Measurements from ENCODE around the gene ITGB3. TPM values are rescaled to one million over a fixed set of nuclear protein-coding genes. Genes with fewer than 3 reads are reported as not detected.

The ITGB3 gene
- total RNA-seq: 44.5 and 44.7 TPM in 2 replicates

DNA sequence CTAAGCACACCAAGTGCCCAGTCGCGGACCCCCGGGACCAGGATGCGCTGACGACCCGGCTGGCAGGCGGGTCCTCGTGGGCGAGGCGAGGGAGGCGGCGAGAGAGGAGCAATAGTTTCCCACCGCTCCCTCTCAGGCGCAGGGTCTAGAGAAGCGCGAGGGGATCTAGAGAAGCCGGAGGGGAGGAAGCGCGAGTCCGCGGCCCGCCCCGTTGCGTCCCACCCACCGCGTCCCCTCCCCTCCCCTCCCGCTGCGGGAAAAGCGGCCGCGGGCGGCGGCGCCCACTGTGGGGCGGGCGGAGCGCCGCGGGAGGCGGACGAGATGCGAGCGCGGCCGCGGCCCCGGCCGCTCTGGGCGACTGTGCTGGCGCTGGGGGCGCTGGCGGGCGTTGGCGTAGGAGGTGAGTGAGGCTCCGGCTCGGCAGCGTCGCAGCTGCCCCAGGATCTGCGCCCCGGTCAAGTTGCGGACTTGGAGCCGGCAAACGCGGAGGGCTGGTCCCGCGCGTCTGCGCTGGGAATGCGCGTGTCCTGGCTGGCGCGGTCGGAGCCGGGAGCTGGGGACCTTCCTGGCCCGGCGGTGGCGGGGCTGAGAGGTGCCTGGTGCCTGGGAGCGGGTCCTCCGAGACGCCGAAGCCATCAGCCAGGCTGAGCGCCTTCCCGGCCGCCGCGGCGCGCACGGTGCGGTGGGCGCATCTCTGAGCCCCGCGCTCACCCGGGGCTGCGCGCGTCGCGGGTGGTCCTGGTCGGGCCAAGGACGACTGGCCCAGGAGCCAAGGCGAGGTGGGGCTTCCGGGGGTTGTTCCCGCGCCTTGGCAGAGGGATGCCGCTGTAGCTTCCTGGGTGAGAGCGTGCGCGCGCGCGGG, at the start of gene ITGB3:
Gene ITGB3, plus strand, starts transcription at position 287 of the 862 bp plus-strand sequence. Its CDS starts 35 bp downstream, at position 322.

GRCh38 chr17:47208744-47209488, 44.7 kb upstream of the ITGB3 start, which contains the start of gene MYL4:
TSS of gene MYL4 (plus strand) at chr17:47209348. CDS start at chr17:47209423, 75 bp downstream.

GRCh38 chr17:47323382-47324223, 70.0 kb downstream of the ITGB3 start, which contains the start of gene EFCAB13:
TSS of gene EFCAB13 (plus strand) at chr17:47323955. CDS start at chr17:47328354, 4,399 bp downstream.

Other genes starting within 250 kb of the ITGB3 start
- gene CDC27, start 64.5 kb upstream of the ITGB3 start, total RNA-seq: 106 and 142 TPM in 2 replicates
- 0.82 and 1.6 TPM in 2 replicates for gene MYL4, start 44.5 kb upstream of the ITGB3 start, total RNA-seq
- gene EFCAB13, start 70.1 kb downstream of the ITGB3 start, total RNA-seq: 4.4 and 8.1 TPM in 2 replicates

Data from bladder microvascular endothelial cell (primary cell).